Left ventricle myocardium inferior (tissue), 1 donor: Measurements from ENCODE around the gene FAIM2. TPM values are rescaled to one million over a fixed set of nuclear protein-coding genes. Genes with fewer than 3 reads are reported as not detected.

Source experiments
- DNase-seq: peaks from one replicate; pipeline ENCODE4 v3.0.0-alpha.2; 2020
- H3K27ac ChIP-seq: fragments of 200-600 bp; replicated peaks from 2 replicates; pipeline ENCODE4 v1.8.0; 2021
- H3K27me3 ChIP-seq: fragments of 200-600 bp; 2 replicates; pipeline ENCODE4 v1.8.0; 2021; ENCODE audit warnings: low read depth
- H3K36me3 ChIP-seq: fragments of 200-600 bp; 2 replicates; pipeline ENCODE4 v1.8.0; 2021
- H3K4me1 ChIP-seq: fragments of 200-600 bp; 2 replicates; pipeline ENCODE4 v1.8.0; 2021
- H3K4me3 ChIP-seq: fragments of 200-600 bp; 2 replicates; pipeline ENCODE4 v1.8.0; 2021; ENCODE audit warnings: mild to moderate bottlenecking, moderate library complexity
- H3K9me3 ChIP-seq: fragments of 200-600 bp; replicated peaks from 2 replicates; pipeline ENCODE4 v1.8.0; 2021
- CTCF ChIP-seq: fragments of 200-600 bp; IDR thresholded peaks from 2 replicates; pipeline ENCODE4 v1.8.0; 2021; ENCODE audit warnings: antibody characterized with exemption, mild to moderate bottlenecking, borderline replicate concordance
- intact Hi-C: fragments of 100-400 bp; cut with micrococcal nuclease; formaldehyde crosslinking; loops from one replicate; pipeline ENCODE4 v1.11.0; 2022
- long read RNA-seq: library from polyadenylated mRNA; unstranded; transcript quantifications from one replicate; pipeline ENCODE4 v2.0.0, GENCODE V29; 2021
- total RNA-seq: library from RNA; stranded (reverse); fragmentation: NEBNext Ultra II Directional; extraction: Animal tissue kit (Norgen Biotek cat#: 25700); gene quantifications from one replicate; pipeline ENCODE4 v1.2.1, GENCODE V29; 2021
- donor health status: DM: no; HTN: yes; CAD: no; lungs with severe emphysema.

The FAIM2 gene
- 7.4 TPM for total RNA-seq
- long read RNA-seq, full-length matches to known transcripts, result 6 of 13 reads
- long read RNA-seq, partial matches to known transcripts, result 2 of 13 reads
- long read RNA-seq, other reads (novel, unspliced or antisense), result 5 of 13 reads

- no peaks in the 10 kb centered on the region for H3K36me3 ChIP-seq
- intact Hi-C loops, result no loop called here
- H3K4me1 ChIP-seq, result peaks cover 13% of the 10 kb centered on the region
- no peak for TF ChIP-seq CTCF
- H3K27ac ChIP-seq, result peak within 1 kb of the TSS; percentile 68
- H3K9me3 ChIP-seq, result no peaks in the 10 kb centered on the region
- DNase-seq, result peak; percentile 71
- peaks cover 74% of the 10 kb centered on the region for H3K27me3 ChIP-seq
- peak within 1 kb of the TSS; percentile 58 for H3K4me3 ChIP-seq
Observed at GRCh38 chr12:49903700-49904423, at the start of gene FAIM2. Gene FAIM2, minus strand, starts transcription at chr12:49903900. Its CDS starts 108 bp downstream, at chr12:49903792.

GRCh38 chr12:49953151-49953550, 49.5 kb upstream of the FAIM2 start:
- Histone ChIP-seq H3K4me1 (no peaks in the 10 kb centered on the region), H3K27me3 (peaks cover 63% of the 10 kb centered on the region), H3K36me3 (no peaks in the 10 kb centered on the region), H3K4me3 (no peak overlapping the region), H3K27ac (no peak overlapping the region), H3K9me3 (no peaks in the 10 kb centered on the region)
- TF ChIP-seq CTCF, result no peak
- DNase-seq, result no peak
- intact Hi-C loops, result no loop called here

GRCh38 chr12:49952391-49953055, 48.8 kb upstream of the FAIM2 start:
- no peak for TF ChIP-seq CTCF
- intact Hi-C loops, result no loop called here
- no peak overlapping the region for H3K27ac ChIP-seq
- H3K9me3 ChIP-seq, result no peaks in the 10 kb centered on the region
- H3K4me1 ChIP-seq, result no peaks in the 10 kb centered on the region
- H3K36me3 ChIP-seq, result no peaks in the 10 kb centered on the region
- DNase-seq, result no peak
- H3K27me3 ChIP-seq, result peaks cover 59% of the 10 kb centered on the region
- no peak overlapping the region for H3K4me3 ChIP-seq

GRCh38 chr12:49951411-49952240, 47.9 kb upstream of the FAIM2 start:
- no peak for TF ChIP-seq CTCF
- Histone ChIP-seq H3K36me3 (no peaks in the 10 kb centered on the region), H3K4me3 (no peak overlapping the region), H3K27ac (no peak overlapping the region), H3K9me3 (no peaks in the 10 kb centered on the region), H3K4me1 (no peaks in the 10 kb centered on the region), H3K27me3 (peaks cover 50% of the 10 kb centered on the region)
- intact Hi-C loops, result no loop called here
- DNase-seq, result no peak
